ENCODE measurements around the gene COL1A1. TPM values are rescaled to one million over a fixed set of nuclear protein-coding genes. Genes with fewer than 3 reads are reported as not detected.
A peak's percentile ranks its signal among the peaks of the same experiment; 100 is the strongest.

Gene COL1A1
- total and polyA plus RNA-seq, 2 experiments from 2014 or later = 6,472 to 15,283 TPM

DNA sequence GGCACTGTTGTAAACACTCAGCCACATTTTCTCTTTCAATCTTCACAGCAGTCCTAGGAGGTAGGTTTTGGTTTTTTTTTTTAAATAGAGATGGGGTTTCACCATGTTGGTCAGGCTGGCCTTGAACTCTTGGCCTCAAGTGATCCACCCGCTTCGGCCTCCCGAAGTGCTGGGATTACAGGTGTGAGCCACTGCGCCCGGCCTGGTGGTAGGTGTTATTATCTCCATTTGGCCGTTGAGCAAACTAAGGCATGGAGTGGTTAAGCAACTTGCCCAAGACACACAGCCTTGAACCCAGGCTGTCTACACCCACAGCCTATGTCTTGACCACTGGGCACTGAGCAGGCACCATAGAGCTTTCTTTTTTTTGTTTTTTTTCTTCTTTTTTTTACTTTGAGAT is 27.0 kb downstream of the COL1A1 start:
- Histone ChIP-seq H3K4me3 (no peak overlapping the region), H3K79me2 (ENCODE audit: insufficient read depth) (no peaks in the 10 kb centered on the region), H3K9ac (peak overlapping the region; percentile 82), H3K27me3 (replicated peaks; ENCODE audit: insufficient read depth) (no peaks in the 10 kb centered on the region), H3K4me2 (ENCODE audit: unreplicated experiment) (no peak overlapping the region), H3K9me3 (ENCODE audit: low read depth) (no peaks in the 10 kb centered on the region), H3K9me2 (ENCODE audit: insufficient read depth) (no peaks in the 10 kb centered on the region), H2AFZ (no peak overlapping the region), H3F3A (ENCODE audit: insufficient read depth) (peaks cover 50% of the 10 kb centered on the region), H3K36me3 (ENCODE audit: low read depth) (no peaks in the 10 kb centered on the region), H3K27ac (peak overlapping the region; percentile 100), H4K20me1 (ENCODE audit: insufficient read depth) (no peaks in the 10 kb centered on the region), H3K4me1 (ENCODE audit: insufficient read depth) (peaks cover 47% of the 10 kb centered on the region)
- in situ Hi-C loops (cut with MboI) = loop anchor here (5.0 kb wide), 1 partner anchor 98 kb away; the partner anchor contains the start of gene TMEM92
- TF ChIP-seq EZH2phosphoT487 (IDR thresholded peaks at IDR 0.05; ENCODE audit: insufficient read depth, low read depth) (no peak), EZH2 (IDR thresholded peaks at IDR 0.05; ENCODE audit: insufficient read depth, poor library complexity, severe bottlenecking) (no peak)
- 78 to 82% methylated on average over 6 of the region's 6 CpGs for WGBS, 2 experiments (ENCODE audit: low coverage in 1 of 2, low lambda C conversion rate in 2 of 2, missing lambda C conversion rate in 2 of 2)
- DNase-seq = no peak

DNA sequence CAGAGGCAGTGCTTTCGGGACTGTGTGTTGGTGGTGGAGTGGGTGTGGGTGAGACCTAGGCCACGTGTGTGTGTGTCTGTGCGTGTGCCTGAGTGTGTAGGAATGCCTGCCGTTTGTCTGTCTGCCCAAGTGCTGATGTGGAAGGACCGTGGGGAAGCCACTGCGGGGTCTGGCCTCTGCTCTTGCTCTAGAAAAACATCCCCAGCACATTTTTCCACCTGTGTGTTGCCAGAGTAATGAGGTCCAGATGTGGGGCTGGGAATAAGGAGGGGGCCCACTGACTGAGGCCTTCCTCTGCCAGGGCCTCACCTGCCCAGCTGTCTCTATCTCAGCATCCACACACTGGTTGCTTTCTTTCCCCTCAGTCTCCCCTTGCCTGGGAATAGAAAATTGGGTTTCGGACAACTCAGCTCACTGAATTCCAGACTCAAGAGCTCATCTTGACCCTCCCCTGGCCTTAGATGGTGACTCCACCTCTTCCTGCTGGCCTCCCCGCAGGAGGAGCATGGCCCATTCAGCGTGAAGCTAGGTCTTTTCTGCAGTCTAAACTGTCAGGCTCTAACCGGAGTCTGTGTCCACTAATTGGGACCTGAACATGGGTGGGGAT is 28.0 kb downstream of the COL1A1 start:
- WGBS, 2 experiments (ENCODE audit: low coverage in 1 of 2, low lambda C conversion rate in 2 of 2, missing lambda C conversion rate in 2 of 2) = 9 to 14% methylated on average over 10 of the region's 10 CpGs
- Histone ChIP-seq H3K36me3 (ENCODE audit: low read depth) (no peaks in the 10 kb centered on the region), H3K4me1 (ENCODE audit: insufficient read depth) (peaks cover 39% of the 10 kb centered on the region), H3K4me2 (ENCODE audit: unreplicated experiment) (peak overlapping the region; percentile 71), H4K20me1 (ENCODE audit: insufficient read depth) (no peaks in the 10 kb centered on the region), H3K9me2 (ENCODE audit: insufficient read depth) (no peaks in the 10 kb centered on the region), H3K4me3 (no peak overlapping the region), H2AFZ (no peak overlapping the region), H3K9me3 (ENCODE audit: low read depth) (no peaks in the 10 kb centered on the region), H3F3A (ENCODE audit: insufficient read depth) (peaks cover 43% of the 10 kb centered on the region), H3K27ac (peak overlapping the region; percentile 100), H3K27me3 (replicated peaks; ENCODE audit: insufficient read depth) (no peaks in the 10 kb centered on the region), H3K9ac (peak overlapping the region; percentile 82), H3K79me2 (ENCODE audit: insufficient read depth) (no peaks in the 10 kb centered on the region)
- in situ Hi-C loops (cut with MboI) = loop anchor here (5.0 kb wide), 1 partner anchor 99 kb away; the partner anchor contains the start of gene TMEM92
- DNase-seq = peak; percentile 96
- TF ChIP-seq EZH2 (IDR thresholded peaks at IDR 0.05; ENCODE audit: insufficient read depth, poor library complexity, severe bottlenecking) (no peak), EZH2phosphoT487 (IDR thresholded peaks at IDR 0.05; ENCODE audit: insufficient read depth, low read depth) (no peak)

DNA sequence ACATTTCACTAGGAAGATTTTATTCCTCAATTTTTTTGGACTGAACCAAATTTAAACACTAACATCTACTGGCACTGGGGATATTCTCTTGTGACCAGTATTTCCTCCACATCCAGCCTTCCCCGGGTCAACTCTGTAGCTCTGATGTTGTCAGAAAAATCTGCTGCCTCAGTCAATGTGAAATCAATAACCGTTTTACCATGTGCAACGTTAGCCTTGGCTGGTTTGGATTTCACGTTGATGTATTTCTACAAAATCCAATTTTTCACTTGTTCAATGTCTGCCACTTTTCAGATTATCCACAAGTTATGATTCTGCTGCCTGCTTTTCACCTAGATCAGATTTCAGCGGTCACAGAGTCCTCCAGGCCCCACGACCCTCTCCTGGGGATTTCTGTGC is 28.5 kb downstream of the COL1A1 start:
- Histone ChIP-seq H3K4me3 (no peak overlapping the region), H3K9me3 (ENCODE audit: low read depth) (no peaks in the 10 kb centered on the region), H3K27ac (peak overlapping the region; percentile 100), H2AFZ (no peak overlapping the region), H3K79me2 (ENCODE audit: insufficient read depth) (no peaks in the 10 kb centered on the region), H3K9me2 (ENCODE audit: insufficient read depth) (no peaks in the 10 kb centered on the region), H3K27me3 (replicated peaks; ENCODE audit: insufficient read depth) (no peaks in the 10 kb centered on the region), H3K4me1 (ENCODE audit: insufficient read depth) (peaks cover 35% of the 10 kb centered on the region), H3K36me3 (ENCODE audit: low read depth) (no peaks in the 10 kb centered on the region), H4K20me1 (ENCODE audit: insufficient read depth) (no peaks in the 10 kb centered on the region), H3F3A (ENCODE audit: insufficient read depth) (peaks cover 43% of the 10 kb centered on the region), H3K9ac (peak overlapping the region; percentile 82), H3K4me2 (ENCODE audit: unreplicated experiment) (peak overlapping the region; percentile 71)
- no peak for DNase-seq
- in situ Hi-C loops (cut with MboI) = loop anchor here (5.0 kb wide), 1 partner anchor 99 kb away; the partner anchor contains the start of gene TMEM92
- TF ChIP-seq EZH2 (IDR thresholded peaks at IDR 0.05; ENCODE audit: insufficient read depth, poor library complexity, severe bottlenecking) (no peak), EZH2phosphoT487 (IDR thresholded peaks at IDR 0.05; ENCODE audit: insufficient read depth, low read depth) (no peak)
- 24 to 30% methylated on average over 6 of the region's 6 CpGs for WGBS, 2 experiments (ENCODE audit: low coverage in 1 of 2, low lambda C conversion rate in 2 of 2, missing lambda C conversion rate in 2 of 2)

- H4K20me1 ChIP-seq (ENCODE audit: insufficient read depth) = no peaks in the 10 kb centered on the region
- in situ Hi-C loops (cut with MboI) = loop anchor here (5.0 kb wide), 1 partner anchor 100 kb away; the partner anchor contains the start of gene TMEM92
- no peaks in the 10 kb centered on the region for H3K9me3 ChIP-seq (ENCODE audit: low read depth)
- H3K36me3 ChIP-seq (ENCODE audit: low read depth) = no peaks in the 10 kb centered on the region
- peaks cover 27% of the 10 kb centered on the region for H3K4me1 ChIP-seq (ENCODE audit: insufficient read depth)
- H3K9ac ChIP-seq = no peak overlapping the region
- TF ChIP-seq EZH2 (IDR thresholded peaks at IDR 0.05; ENCODE audit: insufficient read depth, poor library complexity, severe bottlenecking) (no peak), EZH2phosphoT487 (IDR thresholded peaks at IDR 0.05; ENCODE audit: insufficient read depth, low read depth) (no peak)
- H3K4me2 ChIP-seq (ENCODE audit: unreplicated experiment) = no peak overlapping the region
- H3K9me2 ChIP-seq (ENCODE audit: insufficient read depth) = no peaks in the 10 kb centered on the region
- no peak overlapping the region for H2AFZ ChIP-seq
- no peaks in the 10 kb centered on the region for H3K27me3 ChIP-seq (replicated peaks; ENCODE audit: insufficient read depth)
- 93 to 94% methylated on average over 11 of the region's 11 CpGs for WGBS, 2 experiments (ENCODE audit: low coverage in 1 of 2, low lambda C conversion rate in 2 of 2, missing lambda C conversion rate in 2 of 2)
- no peak overlapping the region for H3K4me3 ChIP-seq
- DNase-seq = no peak
- H3F3A ChIP-seq (ENCODE audit: insufficient read depth) = peaks cover 35% of the 10 kb centered on the region
- H3K79me2 ChIP-seq (ENCODE audit: insufficient read depth) = no peaks in the 10 kb centered on the region
- no peak overlapping the region for H3K27ac ChIP-seq
These were observed 29.3 kb downstream of the COL1A1 start for GRCh38 chr17:50172130-50172529.
